GM21576 (cell line): ENCODE data around the gene GDPD5.

ENCODE experiments used
- ATAC-seq: cut with Tn5 transposase; IDR thresholded peaks from one replicate; pipeline ENCODE4 v1.9.1; 2021; ENCODE audit warnings: mild to moderate bottlenecking, moderate library complexity; ENCODE audit not compliant: unreplicated experiment

Gene GDPD5

DNA sequence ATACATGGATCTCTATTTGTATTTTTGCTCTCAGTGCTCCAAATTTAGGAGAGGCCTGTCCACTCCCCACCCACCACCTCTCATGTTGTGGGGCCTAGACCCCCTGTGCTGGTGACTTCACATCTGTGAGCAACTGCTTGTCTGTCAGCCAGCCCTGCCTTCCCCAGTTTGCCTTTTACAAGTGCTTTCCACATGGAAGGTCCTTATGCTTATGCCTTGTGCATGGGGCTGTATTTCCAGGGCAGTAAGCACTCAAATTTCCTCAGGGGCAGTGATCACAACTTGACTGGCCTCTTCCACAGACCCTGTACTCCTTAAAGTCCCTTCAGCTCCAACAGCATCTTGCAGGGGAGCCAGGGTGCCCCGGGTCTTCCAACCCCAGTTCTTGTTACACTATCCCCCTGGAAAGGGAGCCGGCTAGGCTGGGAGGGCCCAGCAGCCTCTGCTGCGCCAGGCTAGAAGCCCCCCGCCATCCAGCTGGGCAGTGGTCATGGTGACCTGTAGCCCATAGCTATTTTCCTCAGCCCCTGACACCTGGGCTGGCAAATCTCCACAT is 29.9 kb downstream of the GDPD5 start:
- no peak for ATAC-seq

- ATAC-seq, result no peak
These were observed 32.1 kb downstream of the GDPD5 start for GRCh38 chr11:75493626-75494025.

DNA sequence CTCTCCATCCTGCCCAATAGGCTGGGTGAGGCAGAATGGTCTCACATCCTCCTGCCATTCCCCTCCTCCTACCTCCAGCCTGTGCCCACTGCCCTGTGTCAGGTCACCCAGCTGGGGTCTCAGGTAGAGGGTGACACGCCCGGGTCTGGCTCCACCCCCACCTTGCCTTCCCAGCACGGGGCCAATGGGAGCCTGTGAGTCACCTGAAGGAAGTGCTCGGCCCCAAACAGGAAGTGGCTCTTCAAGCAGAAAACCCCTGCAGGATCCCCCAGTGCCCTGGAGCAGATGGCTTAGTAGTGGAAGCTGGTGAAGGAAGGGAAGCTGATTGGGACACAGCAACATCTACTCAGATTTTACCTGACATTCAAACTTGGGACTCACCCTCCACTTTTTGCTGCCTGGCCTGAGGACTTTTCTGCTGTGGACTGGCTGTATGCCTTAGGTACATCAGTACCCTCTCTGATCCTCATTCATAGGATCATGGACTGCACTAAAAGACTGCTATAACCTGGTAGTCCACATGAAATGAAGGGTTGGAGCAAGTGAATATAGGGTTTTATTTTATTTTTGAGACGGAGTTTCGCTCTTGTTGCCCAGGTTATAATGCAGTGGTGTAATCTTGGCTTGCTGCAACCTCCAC is 33.4 kb downstream of the GDPD5 start:
- peak; percentile 68 for ATAC-seq

- ATAC-seq, result no peak
These were observed 34.3 kb downstream of the GDPD5 start for GRCh38 chr11:75491465-75491864.

DNA sequence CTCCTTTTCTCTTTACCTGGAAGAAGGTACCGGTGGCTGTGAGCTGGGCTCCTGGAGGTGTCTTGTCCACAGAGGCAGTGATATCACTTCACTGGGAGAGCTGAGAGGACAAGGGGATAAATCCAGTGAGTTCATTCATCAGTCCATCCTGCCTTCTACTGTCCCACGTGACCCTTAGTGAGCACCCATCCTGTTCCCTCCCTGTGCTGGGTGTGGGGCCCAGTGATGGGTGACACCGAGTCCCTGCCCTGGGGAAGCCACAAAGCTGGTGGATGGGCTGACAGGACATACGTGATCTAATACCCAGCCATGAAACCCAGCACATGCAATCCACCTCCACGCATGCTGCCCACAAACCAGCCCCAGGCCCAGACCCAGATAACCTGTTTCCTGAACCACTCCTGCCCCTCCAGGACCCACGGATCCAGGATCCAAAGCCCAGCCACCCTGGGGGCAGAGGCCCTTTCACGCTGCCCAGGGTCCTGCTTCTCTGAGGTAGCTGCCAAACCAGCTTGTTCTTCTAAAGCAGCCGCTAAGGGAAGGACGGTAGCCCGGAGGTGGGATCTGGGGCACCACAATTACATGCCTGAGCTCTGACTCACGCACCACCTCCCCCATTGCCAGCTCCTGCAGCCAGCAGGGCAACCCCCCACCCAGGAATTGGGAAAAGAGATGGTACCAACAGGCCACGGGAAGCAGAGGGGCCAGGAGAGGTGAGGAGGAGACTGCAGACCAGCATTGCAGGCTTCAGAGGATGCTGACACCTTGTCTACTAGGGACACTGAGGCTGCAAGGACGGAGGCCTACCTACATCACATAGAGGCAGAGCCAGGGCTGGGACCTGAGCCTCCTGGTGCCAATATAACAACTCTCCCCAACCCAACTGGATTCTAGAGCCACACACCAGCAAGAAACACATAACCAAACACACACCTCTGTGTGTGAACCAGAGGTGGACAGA is 35.2 kb downstream of the GDPD5 start:
- ATAC-seq, result no peak

- no peak for ATAC-seq
These were observed 38.4 kb downstream of the GDPD5 start for GRCh38 chr11:75487365-75487764.

DNA sequence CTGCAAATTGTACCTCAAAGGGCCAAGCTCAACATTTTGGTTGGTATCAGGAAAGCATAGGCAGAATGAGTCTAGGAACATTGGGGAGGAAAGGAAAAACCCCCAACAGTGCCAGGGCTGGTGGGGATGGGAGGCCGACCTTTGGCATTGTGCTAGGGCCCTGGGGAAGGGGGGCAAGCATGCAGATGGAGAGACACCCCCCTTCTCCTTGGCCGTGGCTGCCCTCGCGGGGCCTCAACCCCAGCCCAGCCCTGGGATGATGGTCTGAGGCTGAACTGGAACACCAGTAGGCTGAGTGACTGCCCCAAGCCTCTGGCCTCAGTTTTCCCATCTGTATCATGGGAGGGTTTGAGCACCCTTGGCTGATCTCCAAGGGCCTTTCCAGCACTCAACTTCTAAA is 40.0 kb downstream of the GDPD5 start:
- no peak for ATAC-seq

- no peak for ATAC-seq
These were observed 42.7 kb downstream of the GDPD5 start for GRCh38 chr11:75482931-75483469.

- no peak for ATAC-seq
These were observed 43.7 kb downstream of the GDPD5 start for GRCh38 chr11:75481922-75482606.

DNA sequence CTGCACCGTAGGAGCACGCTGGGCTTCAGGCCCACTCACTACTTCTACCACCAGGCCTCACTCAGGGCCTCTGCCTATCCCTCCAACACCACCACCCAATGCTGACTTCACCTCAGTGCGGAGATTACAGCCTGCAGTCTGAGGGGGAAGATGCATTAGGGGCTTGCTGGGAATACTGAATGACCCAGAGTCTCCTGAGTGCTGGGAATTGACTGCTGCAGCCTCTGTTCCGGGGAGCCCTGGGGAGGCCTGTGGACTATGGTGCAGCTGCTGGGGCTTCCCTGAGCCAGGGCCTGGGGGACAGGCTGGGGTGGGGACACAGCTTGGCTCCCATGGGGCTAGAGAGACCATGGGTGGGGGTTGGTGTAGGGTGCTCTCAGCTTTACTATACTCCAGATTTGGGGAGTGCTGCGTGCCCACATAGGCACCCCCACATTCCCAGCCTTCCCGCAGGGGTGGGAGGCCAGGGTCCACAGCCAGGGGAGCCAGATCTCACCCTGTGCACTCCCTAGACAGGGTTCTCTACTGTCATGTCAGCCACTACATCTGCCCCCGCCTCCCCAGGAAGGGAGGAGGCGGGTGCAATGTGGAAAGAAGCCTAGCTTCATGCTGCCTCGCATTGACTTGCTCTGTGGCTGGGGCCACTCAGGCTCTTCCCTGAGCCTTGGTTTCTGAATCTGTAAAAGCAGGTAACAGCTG is 44.4 kb downstream of the GDPD5 start:
- ATAC-seq, result no peak

- no peak for ATAC-seq
These were observed 45.3 kb downstream of the GDPD5 start for GRCh38 chr11:75480185-75481175.

DNA sequence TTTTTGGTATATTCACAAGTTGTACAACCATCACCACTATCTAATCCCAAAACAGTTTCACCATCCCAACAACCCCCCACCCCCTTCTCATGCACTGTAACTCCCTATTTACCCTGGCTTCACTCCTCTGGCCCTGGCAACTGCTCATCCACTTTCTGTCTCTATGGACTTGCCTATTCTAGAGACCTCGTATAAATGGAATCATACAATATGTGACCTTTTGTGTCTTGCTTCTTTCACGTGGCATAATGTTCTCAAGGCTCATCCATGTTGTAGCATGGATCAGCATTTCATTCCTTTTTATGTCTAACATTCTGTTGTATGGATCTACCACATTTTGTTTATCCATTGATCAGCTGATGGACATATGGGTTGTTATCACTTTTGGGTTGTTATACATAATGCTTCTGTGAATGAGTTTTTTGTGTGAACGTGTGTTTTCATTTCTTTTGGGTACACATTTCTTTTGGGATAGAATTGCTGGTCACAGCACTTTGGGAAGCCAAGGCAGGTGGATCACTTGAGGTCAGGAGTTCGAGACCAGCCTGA is 46.1 kb downstream of the GDPD5 start:
- no peak for ATAC-seq

GRCh38 chr11:75478783-75479596 is 46.8 kb downstream of the GDPD5 start:
- no peak for ATAC-seq

DNA sequence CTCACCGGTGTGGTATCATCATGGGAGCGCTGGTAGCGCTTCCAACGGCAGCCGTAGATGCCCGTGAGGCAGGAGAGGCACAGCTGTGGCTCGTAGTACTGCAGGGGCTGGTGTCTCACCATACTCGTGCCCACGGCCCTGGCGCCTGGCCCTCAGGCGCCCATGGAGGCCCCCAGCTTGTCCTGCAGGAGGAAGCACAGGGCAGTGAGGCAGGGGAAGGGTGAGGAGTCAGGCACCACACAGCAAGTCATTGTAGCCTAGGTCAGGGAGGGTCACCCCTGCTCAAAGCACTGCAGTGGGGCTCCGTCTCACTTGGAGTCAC is 48.2 kb downstream of the GDPD5 start:
- ATAC-seq, result no peak

DNA sequence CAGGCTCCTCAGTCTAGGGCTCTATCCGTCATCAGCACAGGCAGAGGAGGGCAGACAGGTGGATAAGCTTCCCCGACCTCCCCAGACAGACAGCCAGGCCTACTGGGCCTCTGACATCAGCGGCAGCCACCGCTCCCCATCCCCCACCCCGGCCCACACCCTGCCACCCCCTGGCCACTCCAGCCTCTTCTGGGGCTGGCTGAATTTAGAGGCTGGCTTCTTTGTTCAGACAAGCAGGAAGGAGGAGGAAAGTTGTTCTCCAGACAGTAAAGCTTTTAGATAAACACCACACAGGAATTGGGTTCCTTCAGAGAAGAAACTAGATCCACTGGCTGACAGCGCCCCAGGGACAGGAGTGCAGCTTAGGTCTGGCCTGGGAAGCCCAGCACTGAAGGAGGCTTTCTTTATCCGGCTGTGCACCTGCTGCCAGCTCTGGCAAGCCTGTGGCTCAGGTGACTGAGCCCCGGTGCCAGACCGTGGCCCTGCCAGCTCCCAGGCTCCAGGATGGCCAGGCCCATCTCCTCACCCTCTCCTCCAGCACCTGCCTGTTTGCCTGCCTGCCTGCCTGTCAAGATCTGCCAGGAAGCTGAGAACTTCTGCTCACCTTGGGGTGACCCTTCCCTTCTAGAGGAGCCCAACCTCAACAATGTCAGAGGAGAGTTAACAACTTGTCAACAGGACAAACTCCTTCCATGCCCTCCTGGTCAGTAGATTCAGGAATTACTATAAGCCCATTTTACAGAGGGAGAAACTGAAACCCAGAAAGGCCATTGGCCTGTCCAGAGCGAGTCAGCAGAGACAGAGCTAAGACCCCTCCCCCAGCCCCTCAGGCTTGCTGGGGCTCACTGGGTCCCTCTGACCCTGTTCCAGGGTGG is 48.8 kb downstream of the GDPD5 start:
- no peak for ATAC-seq

DNA sequence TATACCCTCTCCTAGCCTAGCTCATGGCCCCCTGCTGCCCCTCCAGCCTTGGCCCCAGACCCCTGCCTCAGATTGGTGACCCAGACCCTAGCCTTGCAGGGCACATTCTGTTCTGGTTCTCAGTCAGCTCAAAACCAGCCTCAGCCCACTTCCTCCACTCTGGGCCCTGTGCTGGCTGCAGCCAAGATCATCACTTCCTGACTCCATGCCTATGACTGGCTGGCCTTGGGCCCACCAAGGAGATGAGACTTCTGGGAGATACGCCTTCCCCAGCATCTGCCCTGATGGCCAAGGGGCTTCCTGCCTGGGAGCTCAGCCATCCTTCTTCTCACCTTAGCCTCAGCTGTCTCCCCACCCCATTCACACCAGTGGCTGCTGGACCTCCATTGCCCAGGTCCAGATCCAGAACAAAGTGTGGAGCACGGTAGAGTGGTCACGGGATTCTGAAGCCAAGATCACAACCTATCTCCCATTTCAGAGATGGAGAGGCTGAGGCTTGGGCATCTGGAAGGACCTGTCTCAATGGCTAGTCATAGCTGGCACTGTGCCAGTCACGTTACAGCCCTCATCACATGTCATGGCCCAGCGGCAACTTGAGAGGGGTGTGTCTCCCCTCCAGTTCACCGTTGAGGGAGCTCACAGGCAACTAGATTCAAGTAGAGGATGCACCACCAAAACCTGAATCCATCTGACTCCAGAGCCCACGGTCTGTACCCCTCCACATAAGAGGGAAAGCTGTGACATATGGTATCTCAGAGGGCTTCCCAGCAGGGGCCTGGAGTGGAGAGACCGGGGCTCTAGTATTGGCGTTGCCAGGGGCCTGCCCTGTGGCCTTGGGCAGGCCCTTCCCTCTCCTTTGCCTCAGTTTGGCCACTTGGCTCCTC is 49.7 kb downstream of the GDPD5 start:
- ATAC-seq, result peak; percentile 41
